NCI-H2171 (cell line): ENCODE data around the gene CSRNP2.
A peak's percentile ranks its signal among the peaks of the same experiment; 100 is the strongest.
"Not testable (repeated sequence)": the region's sequence is repeated elsewhere in the genome, so short reads cannot be mapped to it uniquely, and the experiment has no call there.

Experiments
- DNase-seq: peaks from one replicate; lab custom pipeline; 2025; lab: John Stamatoyannopoulos, UW

The CSRNP2 gene

GRCh38 chr12:51083126-51083833 is at the start of gene CSRNP2:
CSRNP2 (minus strand) TSS chr12:51083596; CDS start chr12:51076561, 7,035 bp downstream.
- DNase-seq = peak; percentile 95

DNA sequence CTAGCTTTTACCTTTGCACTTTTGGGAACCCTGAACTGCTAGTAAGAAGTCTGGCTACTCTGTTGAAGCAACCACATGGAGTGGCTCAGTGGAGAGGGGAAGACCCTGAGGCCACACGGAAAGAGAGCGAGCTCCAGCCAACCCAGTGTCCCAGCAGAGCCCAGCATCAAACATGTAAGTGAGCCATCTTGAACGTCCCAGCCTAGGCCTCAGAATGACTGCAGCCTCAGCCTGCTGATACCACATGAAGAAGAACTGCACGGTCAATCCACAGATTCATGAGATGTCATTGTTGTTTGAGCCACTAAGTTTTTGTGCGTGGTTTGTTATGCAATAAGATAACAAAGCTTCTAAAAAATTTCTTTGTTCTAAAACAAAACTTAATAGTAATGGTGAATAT is 49.3 kb upstream of the CSRNP2 start:
- DNase-seq = no peak

DNA sequence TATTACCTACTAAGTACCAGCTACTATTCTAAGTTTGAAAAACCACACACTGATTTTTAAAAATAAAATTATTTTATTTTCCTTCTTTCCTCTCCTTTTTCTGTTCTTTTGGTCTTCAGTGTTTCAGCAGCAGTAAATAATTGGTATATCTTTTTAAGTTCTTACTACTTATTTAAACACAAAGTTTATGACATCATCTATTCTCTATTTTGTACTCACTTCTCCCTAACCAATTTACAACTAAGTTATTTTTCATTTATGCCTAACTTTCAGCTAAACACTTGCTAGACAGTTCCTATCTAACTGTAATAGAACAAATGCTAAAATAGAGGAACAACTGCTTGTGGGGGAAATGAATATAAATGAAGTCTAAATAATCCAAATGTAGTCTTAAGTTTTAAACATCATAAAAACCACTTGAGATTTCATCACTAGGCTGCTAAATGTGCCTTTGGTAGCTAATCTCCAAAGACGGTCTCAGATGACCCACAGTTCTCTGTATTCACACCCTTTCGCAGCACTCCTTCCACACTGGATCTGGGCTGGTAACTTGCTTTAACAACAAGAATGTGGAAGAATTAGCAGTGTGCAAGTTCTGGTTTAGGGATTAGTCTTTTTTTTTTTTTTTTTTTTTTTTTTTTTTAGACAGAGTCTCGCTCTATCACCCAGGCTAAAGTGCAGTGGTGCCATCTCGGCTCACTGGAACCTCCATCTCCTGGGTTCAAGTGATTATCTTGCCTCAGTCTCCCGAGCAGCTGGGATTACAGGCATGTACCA is 48.5 kb upstream of the CSRNP2 start:
- no peak for DNase-seq

DNA sequence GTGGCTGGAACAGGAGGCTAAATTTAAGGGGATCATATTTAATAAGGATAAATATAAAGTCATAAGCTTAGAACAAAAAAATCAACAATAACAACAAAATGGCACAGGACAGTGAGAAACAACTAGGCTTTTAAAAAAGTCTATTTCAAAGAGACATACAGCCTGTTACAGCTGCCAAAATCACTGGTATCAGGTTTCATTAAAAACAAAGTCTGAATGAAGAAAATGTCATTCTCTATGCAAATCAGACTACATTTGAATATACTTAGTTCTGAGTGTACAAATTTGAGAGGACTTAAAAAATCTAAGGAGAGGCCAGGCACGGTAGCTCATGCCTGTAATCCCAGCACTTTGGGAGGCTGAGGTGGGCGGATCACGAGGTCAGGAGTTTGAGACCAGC is 45.5 kb upstream of the CSRNP2 start:
- DNase-seq = no peak

DNA sequence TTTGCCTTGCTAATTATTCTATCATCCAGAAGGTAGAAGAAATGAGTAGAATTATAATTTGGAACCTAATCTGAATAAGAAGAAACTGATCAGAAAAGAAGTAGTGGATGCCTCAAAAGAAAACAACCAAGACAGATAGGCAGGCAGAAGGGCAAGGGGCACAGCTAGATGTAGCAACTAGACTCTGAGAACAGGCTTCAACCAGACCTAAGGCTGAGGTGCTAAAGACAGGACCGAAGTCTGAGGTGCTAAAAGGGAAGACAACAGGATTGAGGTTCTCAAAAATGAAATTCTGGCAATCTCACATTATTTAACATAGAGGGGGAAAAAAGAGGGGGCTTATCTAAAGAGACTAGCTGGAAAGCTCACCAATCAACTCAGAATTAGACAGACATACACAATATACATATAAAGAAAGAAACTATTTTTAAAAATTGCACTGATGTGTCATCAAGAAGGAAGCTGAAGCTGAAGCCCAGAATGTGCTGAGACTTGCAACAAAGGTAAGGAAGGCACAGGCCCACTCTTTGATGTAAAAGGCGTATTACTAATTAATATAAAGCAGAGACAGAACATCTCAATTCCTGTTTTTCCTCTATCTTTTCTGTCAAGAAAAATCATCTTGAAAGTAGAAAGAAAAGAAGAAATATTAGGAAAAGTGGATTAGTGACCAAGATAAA is 43.8 kb upstream of the CSRNP2 start:
- no peak for DNase-seq

DNA sequence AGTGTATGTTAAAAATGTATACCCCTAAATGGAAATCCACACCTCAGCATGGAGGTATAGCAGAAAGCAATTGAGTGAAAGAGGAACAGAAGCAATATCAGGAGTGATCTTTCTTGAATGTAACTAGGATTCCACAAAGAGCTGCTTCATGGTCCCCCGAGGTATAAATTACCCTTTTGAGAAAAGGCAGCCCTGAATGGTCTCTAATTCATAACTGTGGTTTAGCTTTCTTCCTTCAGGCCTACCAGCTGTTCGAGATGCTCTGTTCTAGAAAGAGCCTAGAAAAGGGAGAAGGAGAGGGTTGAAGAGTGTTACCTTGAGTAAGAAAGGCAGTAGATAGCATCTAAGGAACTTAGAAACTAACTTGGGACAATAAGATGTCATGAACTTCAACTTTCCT is 42.9 kb upstream of the CSRNP2 start:
- no peak for DNase-seq

- no peak for DNase-seq
Observed at GRCh38 chr12:51124504-51124903, 41.1 kb upstream of the CSRNP2 start.

- no peak for DNase-seq
Observed at GRCh38 chr12:51122844-51123243, 39.4 kb upstream of the CSRNP2 start.

DNA sequence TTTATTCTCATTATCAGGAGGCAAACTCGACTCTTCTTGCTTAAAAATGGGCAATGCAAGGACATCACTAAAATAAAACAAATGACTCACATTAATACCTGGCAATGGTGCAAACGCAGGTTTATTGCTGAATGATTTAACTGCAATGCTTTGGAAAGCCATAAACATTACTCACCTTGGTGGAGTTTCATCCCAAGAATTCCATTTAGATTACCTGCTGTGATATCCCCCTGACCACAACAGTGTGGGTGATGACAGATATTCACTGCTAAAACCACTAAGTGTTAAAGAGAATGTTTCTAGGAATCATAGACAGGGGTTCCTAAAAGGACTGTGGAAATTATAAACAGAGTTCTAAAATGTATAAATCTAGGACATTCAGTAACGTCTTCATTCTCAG is 35.3 kb upstream of the CSRNP2 start:
- no peak for DNase-seq

DNA sequence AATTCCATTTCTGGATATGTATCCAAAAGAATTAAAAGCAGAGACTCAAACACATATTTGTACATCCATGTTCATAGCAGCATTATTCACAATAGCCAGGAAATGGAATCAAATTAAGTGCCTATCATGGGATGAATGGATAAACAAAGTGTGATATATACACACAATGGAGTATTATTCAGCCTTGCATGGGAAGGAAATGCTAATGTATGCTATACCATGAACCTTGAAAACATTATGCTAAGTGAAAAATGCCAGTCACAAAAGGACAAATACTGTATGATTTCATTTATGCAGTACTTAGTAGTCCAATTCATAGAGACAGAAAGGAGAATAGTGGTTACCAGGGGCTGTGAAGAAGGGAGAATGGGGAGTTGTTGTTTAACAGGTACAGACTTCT is 32.1 kb upstream of the CSRNP2 start:
- no peak for DNase-seq

GRCh38 chr12:51108136-51108535 is 24.7 kb upstream of the CSRNP2 start:
- DNase-seq = no peak

- no peak for DNase-seq
Observed at GRCh38 chr12:51103977-51104376, 20.6 kb upstream of the CSRNP2 start.

GRCh38 chr12:51098611-51099010 is 15.2 kb upstream of the CSRNP2 start:
- no peak for DNase-seq

- no peak for DNase-seq
Observed at GRCh38 chr12:51090705-51091229, 7.4 kb upstream of the CSRNP2 start.

DNA sequence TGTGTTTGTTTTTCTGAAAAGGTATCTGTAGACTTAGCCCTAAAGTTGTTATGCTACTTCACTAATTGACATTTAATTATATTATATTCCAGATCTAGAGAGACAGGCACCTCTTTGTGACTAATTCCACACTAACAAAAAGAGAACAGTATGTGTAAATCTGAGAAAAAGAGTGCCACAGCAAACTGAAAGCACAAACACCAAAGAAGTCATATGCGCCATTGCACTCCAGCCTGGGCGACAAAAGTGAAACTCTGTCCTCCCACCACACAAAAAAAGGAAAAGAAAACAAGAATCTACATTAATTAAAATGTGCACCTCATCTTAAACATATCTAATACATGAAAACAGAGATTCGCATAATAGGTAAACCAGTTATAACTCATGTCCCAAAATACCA is 4.4 kb upstream of the CSRNP2 start:
- DNase-seq = no peak

DNA sequence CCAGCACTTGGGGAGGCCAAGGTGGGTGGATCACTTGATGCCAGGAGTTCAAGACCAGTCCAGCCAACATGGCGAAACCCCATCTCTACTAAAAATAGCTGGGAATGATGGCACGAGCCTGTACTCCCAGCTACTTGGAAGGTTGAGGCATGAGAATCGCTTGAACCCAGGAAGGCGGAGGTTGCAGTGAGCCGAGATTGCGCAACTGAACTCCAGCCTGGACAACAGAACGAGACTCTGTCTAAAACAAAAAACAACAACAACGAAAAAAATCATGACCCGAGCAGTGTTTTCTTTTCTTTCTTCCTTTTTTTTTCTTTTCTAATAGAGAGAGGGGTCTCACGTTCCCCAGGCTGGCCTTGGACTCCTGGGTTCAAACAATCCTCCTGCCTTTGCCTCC is 3.5 kb upstream of the CSRNP2 start:
- no peak for DNase-seq

- DNase-seq = no peak
Observed at GRCh38 chr12:51085757-51086156, 2.4 kb upstream of the CSRNP2 start.

DNA sequence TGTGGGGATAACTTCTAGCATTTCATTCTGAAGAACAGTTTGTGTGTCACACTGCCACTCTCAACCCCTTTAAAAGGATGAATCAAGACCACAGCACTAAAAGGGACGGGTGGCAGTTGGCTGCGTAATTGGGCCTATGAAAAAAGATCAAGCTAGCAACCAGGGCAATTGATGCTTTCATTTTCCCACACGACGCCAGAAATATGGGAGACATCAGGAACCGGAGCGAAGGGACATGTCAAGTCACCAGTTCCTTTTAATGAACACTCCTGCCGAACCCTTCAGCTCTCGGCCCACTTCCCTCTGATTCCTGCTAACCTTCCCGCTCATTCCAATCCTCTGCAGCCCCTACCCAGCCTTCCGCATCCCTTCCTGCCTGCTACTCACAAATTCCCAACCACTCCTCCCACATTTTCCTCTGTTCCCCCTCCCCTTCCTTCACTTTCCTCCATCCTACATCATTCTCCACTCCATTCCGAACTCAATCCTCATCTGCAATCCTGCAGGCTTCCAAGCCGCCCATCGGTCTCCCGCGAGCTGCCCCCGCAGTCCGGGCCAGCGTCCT is 753 bp downstream of the CSRNP2 start:
- DNase-seq = no peak

GRCh38 chr12:51081421-51081820 is 2.0 kb downstream of the CSRNP2 start:
- DNase-seq = no peak

DNA sequence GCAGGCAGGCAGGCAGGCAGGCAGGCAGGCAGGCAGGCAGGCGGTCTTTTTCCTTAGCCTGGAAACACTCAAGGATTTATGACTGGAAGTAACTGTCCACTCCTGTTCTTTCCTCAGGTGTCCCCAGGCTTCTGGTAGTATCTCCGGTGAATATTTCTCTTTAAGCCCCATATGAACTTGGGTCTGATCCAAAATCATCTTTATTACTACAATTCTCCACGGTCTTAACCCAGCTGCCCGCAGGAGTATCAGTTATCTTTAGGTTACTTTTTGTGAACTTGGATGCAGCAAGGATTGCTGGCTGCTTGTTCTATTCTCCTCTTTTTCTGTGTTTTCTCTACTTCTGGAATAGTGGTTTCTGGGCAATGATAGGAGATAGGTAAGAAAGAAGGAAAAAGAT is 3.3 kb downstream of the CSRNP2 start:
- no peak for DNase-seq

DNA sequence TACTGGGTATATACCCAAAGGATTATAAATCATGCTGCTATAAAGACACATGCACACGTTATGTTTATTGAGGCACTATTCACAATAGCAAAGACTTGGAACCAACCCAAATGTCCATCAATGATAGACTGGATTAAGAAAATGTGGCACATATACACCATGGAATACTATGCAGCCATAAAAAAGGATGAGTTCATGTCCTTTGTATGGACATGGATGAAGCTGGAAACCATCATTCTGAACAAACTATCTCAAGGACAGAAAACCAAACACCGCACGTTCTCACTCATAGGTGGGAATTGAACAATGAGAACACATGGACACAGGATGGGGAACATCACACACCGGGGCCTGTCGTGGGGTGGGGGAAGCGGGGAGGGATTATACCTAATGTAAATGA is 4.5 kb downstream of the CSRNP2 start:
- not testable (repeated sequence) for DNase-seq

DNA sequence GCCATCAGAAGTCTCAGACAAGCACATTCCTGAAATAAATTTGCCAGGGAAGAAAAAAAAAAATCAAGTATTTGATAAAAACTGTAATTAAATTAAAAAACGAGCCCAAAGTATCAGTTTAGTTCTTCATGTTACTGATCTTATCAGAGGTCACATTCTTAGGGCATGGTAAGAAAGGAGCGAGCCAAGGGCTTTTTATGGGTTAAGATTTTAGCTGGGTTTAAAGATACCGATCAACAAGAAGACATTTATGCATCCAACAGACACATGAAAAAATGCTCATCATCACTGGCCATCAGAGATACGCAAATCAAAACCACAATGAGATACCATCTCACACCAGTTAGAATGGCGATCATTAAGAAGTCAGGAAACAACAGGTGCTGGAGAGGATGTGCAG is 5.0 kb downstream of the CSRNP2 start:
- not testable (repeated sequence) for DNase-seq
